C4-2B (cell line): Measurements from ENCODE around the gene FBXO45.

ENCODE experiments used
- ZFX ChIP-seq: fragments of 450-650 bp; IDR thresholded peaks from 2 replicates; pipeline ENCODE4 v1.6.1; 2017
- TF ChIP-seq, protein P1 (sequence below): fragments of 450-650 bp; conservative IDR thresholded peaks from 2 replicates; pipeline ENCODE4 v1.5.1; 2017; ENCODE audit warnings: mild to moderate bottlenecking

GRCh38 chr3:196633555-196634151, 65.2 kb downstream of the FBXO45 start:
- TF ChIP-seq, protein P1, sequence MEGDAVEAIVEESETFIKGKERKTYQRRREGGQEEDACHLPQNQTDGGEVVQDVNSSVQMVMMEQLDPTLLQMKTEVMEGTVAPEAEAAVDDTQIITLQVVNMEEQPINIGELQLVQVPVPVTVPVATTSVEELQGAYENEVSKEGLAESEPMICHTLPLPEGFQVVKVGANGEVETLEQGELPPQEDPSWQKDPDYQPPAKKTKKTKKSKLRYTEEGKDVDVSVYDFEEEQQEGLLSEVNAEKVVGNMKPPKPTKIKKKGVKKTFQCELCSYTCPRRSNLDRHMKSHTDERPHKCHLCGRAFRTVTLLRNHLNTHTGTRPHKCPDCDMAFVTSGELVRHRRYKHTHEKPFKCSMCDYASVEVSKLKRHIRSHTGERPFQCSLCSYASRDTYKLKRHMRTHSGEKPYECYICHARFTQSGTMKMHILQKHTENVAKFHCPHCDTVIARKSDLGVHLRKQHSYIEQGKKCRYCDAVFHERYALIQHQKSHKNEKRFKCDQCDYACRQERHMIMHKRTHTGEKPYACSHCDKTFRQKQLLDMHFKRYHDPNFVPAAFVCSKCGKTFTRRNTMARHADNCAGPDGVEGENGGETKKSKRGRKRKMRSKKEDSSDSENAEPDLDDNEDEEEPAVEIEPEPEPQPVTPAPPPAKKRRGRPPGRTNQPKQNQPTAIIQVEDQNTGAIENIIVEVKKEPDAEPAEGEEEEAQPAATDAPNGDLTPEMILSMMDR = no peak
- TF ChIP-seq ZFX = no peak
